ENCODE measurements around the gene ELOVL7.
"Not testable (repeated sequence)": the region's sequence is repeated elsewhere in the genome, so short reads cannot be mapped to it uniquely, and the experiment has no call there.

The ELOVL7 gene

GRCh38 chr5:60887096-60887495 lies 43.0 kb upstream of the ELOVL7 start:
- no peak overlapping the region for H3K4me3 ChIP-seq (ENCODE audit: low read depth in 1 of 2, low read length in 1 of 2)
- no peak for TF ChIP-seq CTCF (IDR thresholded peaks at IDR 0.05)
- H3K27me3 ChIP-seq, result no peaks in the 10 kb centered on the region
- H3K36me3 ChIP-seq, result no peaks in the 10 kb centered on the region
- H3K4me1 ChIP-seq (ENCODE audit: control insufficient read depth in 1 of 2, insufficient read depth in 1 of 2, low read depth in 1 of 2, low read length in 1 of 2), result no peaks in the 10 kb centered on the region
- H3K9me3 ChIP-seq, result no peaks in the 10 kb centered on the region
- H3K27ac ChIP-seq, result no peak overlapping the region

- Histone ChIP-seq H3K27ac (no peak overlapping the region), H3K27me3 (no peaks in the 10 kb centered on the region), H3K4me1 (ENCODE audit: control insufficient read depth in 1 of 2, insufficient read depth in 1 of 2, low read depth in 1 of 2, low read length in 1 of 2) (no peaks in the 10 kb centered on the region), H3K36me3 (no peaks in the 10 kb centered on the region), H3K9me3 (no peaks in the 10 kb centered on the region), H3K4me3 (ENCODE audit: low read depth in 1 of 2, low read length in 1 of 2) (no peak overlapping the region)
- no peak for TF ChIP-seq CTCF (IDR thresholded peaks at IDR 0.05)
These were observed 42.1 kb upstream of the ELOVL7 start for GRCh38 chr5:60886158-60886557.

DNA sequence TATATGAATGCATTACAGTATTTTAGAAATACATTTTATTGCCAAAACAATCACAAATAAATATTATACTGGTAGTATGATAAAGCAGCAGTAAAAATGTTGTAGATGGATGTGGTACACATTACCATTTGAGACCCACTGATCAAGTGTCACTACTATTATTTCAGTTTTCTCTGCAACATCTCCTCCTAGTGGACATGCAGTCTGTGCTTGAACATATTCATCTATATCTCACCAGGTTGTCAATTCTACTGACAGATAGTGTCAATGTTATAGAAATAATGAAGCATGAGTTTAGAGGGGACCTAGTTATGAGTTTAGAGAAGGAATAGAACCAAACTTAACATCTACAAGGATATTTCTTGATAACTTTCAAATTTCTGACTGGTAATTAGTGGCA lies 39.2 kb upstream of the ELOVL7 start:
- Histone ChIP-seq H3K4me1 (ENCODE audit: control insufficient read depth in 1 of 2, insufficient read depth in 1 of 2, low read depth in 1 of 2, low read length in 1 of 2) (no peaks in the 10 kb centered on the region), H3K27ac (no peak overlapping the region), H3K27me3 (no peaks in the 10 kb centered on the region), H3K36me3 (no peaks in the 10 kb centered on the region), H3K4me3 (ENCODE audit: low read depth in 1 of 2, low read length in 1 of 2) (no peak overlapping the region), H3K9me3 (no peaks in the 10 kb centered on the region)
- TF ChIP-seq CTCF (IDR thresholded peaks at IDR 0.05), result no peak

DNA sequence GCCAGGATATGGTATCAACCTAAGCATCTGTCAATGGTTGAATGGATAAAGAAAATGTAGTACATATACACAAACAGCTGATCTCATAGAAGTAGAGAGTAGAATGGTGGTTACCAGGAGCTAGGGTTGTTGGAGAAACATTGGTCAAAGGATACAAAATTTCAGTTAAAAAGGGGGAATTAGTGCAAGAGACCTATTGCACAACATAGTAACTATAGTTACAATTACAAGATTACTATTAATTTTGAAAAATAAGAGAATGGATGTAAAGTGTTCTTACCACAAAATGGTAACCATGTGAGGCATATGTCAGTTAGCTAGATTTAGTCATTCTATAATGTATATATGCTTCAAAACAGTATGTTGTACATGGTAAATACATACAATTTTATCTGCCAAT lies 28.8 kb upstream of the ELOVL7 start:
- TF ChIP-seq CTCF (IDR thresholded peaks at IDR 0.05), result no peak
- Histone ChIP-seq H3K27me3 (no peaks in the 10 kb centered on the region), H3K4me1 (ENCODE audit: control insufficient read depth in 1 of 2, insufficient read depth in 1 of 2, low read depth in 1 of 2, low read length in 1 of 2) (no peaks in the 10 kb centered on the region), H3K36me3 (no peaks in the 10 kb centered on the region), H3K9me3 (no peaks in the 10 kb centered on the region), H3K27ac (no peak overlapping the region), H3K4me3 (ENCODE audit: low read depth in 1 of 2, low read length in 1 of 2) (no peak overlapping the region)

- Histone ChIP-seq H3K27me3 (no peaks in the 10 kb centered on the region), H3K4me3 (ENCODE audit: low read depth in 1 of 2, low read length in 1 of 2) (no peak overlapping the region), H3K9me3 (no peaks in the 10 kb centered on the region), H3K4me1 (ENCODE audit: control insufficient read depth in 1 of 2, insufficient read depth in 1 of 2, low read depth in 1 of 2, low read length in 1 of 2) (no peaks in the 10 kb centered on the region), H3K36me3 (no peaks in the 10 kb centered on the region), H3K27ac (no peak overlapping the region)
- TF ChIP-seq CTCF (IDR thresholded peaks at IDR 0.05), result no peak
These were observed 26.8 kb upstream of the ELOVL7 start for GRCh38 chr5:60870857-60871256.

GRCh38 chr5:60860572-60860971 lies 16.5 kb upstream of the ELOVL7 start:
- not testable (repeated sequence) for H3K27ac ChIP-seq; H3K36me3 ChIP-seq; H3K4me1 ChIP-seq (ENCODE audit: control insufficient read depth in 1 of 2, insufficient read depth in 1 of 2, low read depth in 1 of 2, low read length in 1 of 2); H3K9me3 ChIP-seq; H3K27me3 ChIP-seq; H3K4me3 ChIP-seq (ENCODE audit: low read depth in 1 of 2, low read length in 1 of 2)

Measured in neutrophil (primary cell).